HepG2 (cell line): ENCODE results near the gene TADA2B. TPM values are rescaled to one million over a fixed set of nuclear protein-coding genes. Genes with fewer than 3 reads are reported as not detected.
A peak's percentile ranks its signal among the peaks of the same experiment; 100 is the strongest.

Source experiments
- ARNT ChIP-seq: fragments of 450-650 bp; IDR thresholded peaks from 2 replicates; pipeline ENCODE4 v1.6.1; 2017
- BRCA1 ChIP-seq: sonication (generic); formaldehyde crosslinking; IDR thresholded peaks from 2 replicates; pipeline ENCODE4 v1.4.0; 2020; ENCODE audit warnings: missing genetic modification reagents
- JDP2 ChIP-seq: sonication (generic); formaldehyde crosslinking; IDR thresholded peaks from 2 replicates; pipeline ENCODE4 v1.8.1; 2022; ENCODE audit warnings: missing genetic modification reagents, borderline replicate concordance
- SRSF1 ChIP-seq: fragments of 200-400 bp; formaldehyde crosslinking; optimal IDR thresholded peaks from 2 replicates; pipeline ENCODE3; 2017; ENCODE audit warnings: mild to moderate bottlenecking, low read depth, low read length, moderate library complexity
- TP53 ChIP-seq: sonication (generic); formaldehyde crosslinking; conservative IDR thresholded peaks from 2 replicates; pipeline ENCODE4 v1.4.0; 2020; ENCODE audit warnings: missing genetic modification reagents
- ZNF256 ChIP-seq: sonication (generic); formaldehyde crosslinking; conservative IDR thresholded peaks from 2 replicates; pipeline ENCODE4 v1.4.0; 2020; ENCODE audit warnings: missing genetic modification reagents
- ZNF281 ChIP-seq: sonication (generic); formaldehyde crosslinking; IDR thresholded peaks from 2 replicates; pipeline ENCODE4 v1.4.0; 2020; ENCODE audit warnings: missing genetic modification reagents, borderline replicate concordance
- ZNF292 ChIP-seq: sonication (generic); formaldehyde crosslinking; IDR thresholded peaks from 2 replicates; pipeline ENCODE4 v1.8.1; 2022; ENCODE audit warnings: mild to moderate bottlenecking, low read depth, missing genetic modification reagents, borderline replicate concordance
- ZNF367 ChIP-seq: sonication (generic); formaldehyde crosslinking; IDR thresholded peaks from 2 replicates; pipeline ENCODE4 v1.4.0; 2020; ENCODE audit warnings: missing genetic modification reagents, borderline replicate concordance
- ZNF503 ChIP-seq: sonication (generic); formaldehyde crosslinking; IDR thresholded peaks from 2 replicates; pipeline ENCODE4 v1.4.0; 2020; ENCODE audit warnings: missing genetic modification reagents
- ZNF646 ChIP-seq: sonication (generic); formaldehyde crosslinking; IDR thresholded peaks from 2 replicates; pipeline ENCODE4 v1.9.0; 2021; ENCODE audit warnings: mild to moderate bottlenecking, missing genetic modification reagents
- ZNF704 ChIP-seq: sonication (generic); formaldehyde crosslinking; IDR thresholded peaks from 2 replicates; pipeline ENCODE4 v1.8.1; 2023; ENCODE audit warnings: mild to moderate bottlenecking, inconsistent platforms, moderate library complexity, missing genetic modification reagents, borderline replicate concordance
- ZSCAN5A ChIP-seq: sonication (generic); formaldehyde crosslinking; IDR thresholded peaks from 2 replicates; pipeline ENCODE4 v1.8.0; 2022; ENCODE audit warnings: mild to moderate bottlenecking, missing genetic modification reagents, borderline replicate concordance
- polyA plus RNA-seq, 8 experiments: library from polyadenylated mRNA; depleted of rRNA in 3 of 8; stranded (reverse) in 7 of 8; unstranded in 1 of 8; fragments of >200 nt; fragmentation: Illumina TruSeq in 4 of 8; extraction: Trizol in 4 of 8; gene quantifications; 2 replicates each; pipeline versions ENCODE4 v1.2.1 to v1.2.3, GENCODE V29; 2011 to 2016; ENCODE audit warnings: low read depth in 4 of 8, missing spikeins in 1 of 8, mixed read lengths in 1 of 8; ENCODE audit not compliant: insufficient read depth in 1 of 8
- total RNA-seq, 5 experiments: library from RNA; depleted of rRNA; stranded (reverse); fragments of >200 nt; fragmentation: Illumina TruSeq; extraction: Trizol; gene quantifications; 2 replicates each; pipeline ENCODE4 v1.2.3, GENCODE V29; 2016; ENCODE audit warnings: low read depth in 1 of 5

The TADA2B gene
- total and polyA plus RNA-seq, 2 of the 13 experiments (the other 11 are each of a cell fraction or from before 2014, with no cell fraction given) = 4.6 to 8.9 TPM

- no peak; the same call in 1 of the 2 replicates for TF ChIP-seq ZNF281 (CRISPR knock-in tag)
- TF ChIP-seq ARNT = no peak
- no peak for TF ChIP-seq SRSF1
- peak; percentile 17; the same call in 1 of the 2 replicates for TF ChIP-seq ZNF503 (CRISPR knock-in tag)
- TF ChIP-seq ZSCAN5A (CRISPR knock-in tag) = peak; percentile 76; the same call in 1 of the 2 replicates
- TF ChIP-seq BRCA1 (CRISPR knock-in tag) = no peak
- TF ChIP-seq TP53 (CRISPR knock-in tag) = no peak
- TF ChIP-seq ZNF646 (CRISPR knock-in tag) = no peak
- no peak for TF ChIP-seq ZNF704 (CRISPR knock-in tag)
- no peak for TF ChIP-seq JDP2 (CRISPR knock-in tag)
- TF ChIP-seq ZNF367 = no peak
- no peak for TF ChIP-seq ZNF256 (CRISPR knock-in tag)
- TF ChIP-seq ZNF292 (CRISPR knock-in tag) = no peak; the same call in 1 of the 2 replicates
Measured at GRCh38 chr4:7103607-7104365, 60.6 kb downstream of the TADA2B start (continued).
